K562 (cell line): Measurements from ENCODE around the gene PDE6B.

Source experiments
- CTCF ChIP-seq, 3 experiments: IDR thresholded peaks in 2 of 3; conservative IDR thresholded peaks in 1 of 3; 2 replicates each; pipeline ENCODE4 v1.5.1; 2011 to 2012; ENCODE audit warnings: low read length in 3 of 3, mild to moderate bottlenecking in 3 of 3, control low read depth in 2 of 3, improper control_type of control experiment in 1 of 3, inconsistent platforms in 1 of 3, low read depth in 1 of 3, mixed read lengths in 1 of 3, moderate library complexity in 1 of 3; ENCODE audit not compliant: insufficient read depth in 2 of 3
- ESRRA ChIP-seq: fragments of 450-650 bp; IDR thresholded peaks from 2 replicates; pipeline ENCODE4 v1.6.1; 2014; ENCODE audit warnings: low read depth, mild to moderate bottlenecking, moderate library complexity, borderline replicate concordance
- NRF1 ChIP-seq, 2 experiments: fragments of 450-650 bp; IDR thresholded peaks in 1 of 2; conservative IDR thresholded peaks in 1 of 2; 2 replicates each; pipeline ENCODE4 v1.6.1; 2014; ENCODE audit warnings: mild to moderate bottlenecking in 2 of 2
- SNRNP70 ChIP-seq: fragments of 200-400 bp; formaldehyde crosslinking; optimal IDR thresholded peaks from 2 replicates; pipeline ENCODE3; 2017; ENCODE audit warnings: low read depth, low read length
- TF ChIP-seq, protein P1 (sequence below): fragments of 250-450 bp; sonication (Bioruptor Pico); IDR thresholded peaks from 2 replicates; pipeline ENCODE4 v1.8.0; 2022; ENCODE audit warnings: inconsistent platforms, mild to moderate bottlenecking, moderate library complexity, borderline replicate concordance

DNA sequence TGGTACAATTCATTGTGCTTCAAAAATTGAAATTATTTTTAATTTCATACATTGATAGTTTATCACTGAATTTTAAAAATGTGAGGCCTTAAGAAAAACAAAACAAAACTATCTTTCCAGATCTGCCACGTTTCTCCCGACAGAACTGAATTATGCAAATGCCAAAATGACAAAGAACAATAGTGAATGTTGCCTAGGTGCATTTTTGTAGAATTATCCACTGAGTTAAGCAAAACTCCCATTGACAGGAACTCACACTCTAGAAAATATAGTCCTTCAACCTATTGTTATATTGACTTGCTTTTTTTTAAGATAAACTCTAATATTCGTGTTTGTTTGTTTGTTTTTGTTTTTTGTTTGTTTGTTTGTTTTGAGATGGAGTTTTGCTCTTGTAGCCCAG, 86.7 kb downstream of the PDE6B start:
- TF ChIP-seq ESRRA (no peak), SNRNP70 (no peak), NRF1 (conservative IDR thresholded peaks at IDR 0.05 in 1 of 2, IDR thresholded peaks at IDR 0.05 in 1 of 2) (no peak), CTCF (IDR thresholded peaks at IDR 0.05 in 2 of 3, conservative IDR thresholded peaks at IDR 0.05 in 1 of 3; ENCODE audit: insufficient read depth in 2 of 3, low read depth in 1 of 3, low read length in 3 of 3) (no peak)
- TF ChIP-seq, protein P1, sequence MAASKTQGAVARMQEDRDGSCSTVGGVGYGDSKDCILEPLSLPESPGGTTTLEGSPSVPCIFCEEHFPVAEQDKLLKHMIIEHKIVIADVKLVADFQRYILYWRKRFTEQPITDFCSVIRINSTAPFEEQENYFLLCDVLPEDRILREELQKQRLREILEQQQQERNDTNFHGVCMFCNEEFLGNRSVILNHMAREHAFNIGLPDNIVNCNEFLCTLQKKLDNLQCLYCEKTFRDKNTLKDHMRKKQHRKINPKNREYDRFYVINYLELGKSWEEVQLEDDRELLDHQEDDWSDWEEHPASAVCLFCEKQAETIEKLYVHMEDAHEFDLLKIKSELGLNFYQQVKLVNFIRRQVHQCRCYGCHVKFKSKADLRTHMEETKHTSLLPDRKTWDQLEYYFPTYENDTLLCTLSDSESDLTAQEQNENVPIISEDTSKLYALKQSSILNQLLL (CRISPR knock-in tag), result no peak
